Spleen (tissue), 11 donors: ENCODE results near the gene DNAH12. TPM values are rescaled to one million over a fixed set of nuclear protein-coding genes. Genes with fewer than 3 reads are reported as not detected.
A peak's percentile ranks its signal among the peaks of the same experiment; 100 is the strongest.

Source experiments
- DNase-seq: peaks from one replicate; pipeline ENCODE4 v3.0.0-alpha.2; 2020
- H3K27ac ChIP-seq, 8 donors: fragments of 200-600 bp; sonication (generic) in 7 of 8; 1 replicate in 4 of 8; 2 replicates in 4 of 8; pipeline versions ENCODE4 v1.5.0 to v1.8.0; 2016 to 2021; ENCODE audit warnings: inconsistent platforms in 4 of 8, mild to moderate bottlenecking in 4 of 8, moderate library complexity in 1 of 8
- H3K27me3 ChIP-seq, 7 donors: fragments of 200-600 bp; sonication (generic) in 6 of 7; replicated peaks in 1 of 7; 1 replicate in 4 of 7; 2 replicates in 3 of 7; pipeline versions ENCODE4 v1.5.0 to v1.8.0; 2016 to 2021; ENCODE audit warnings: inconsistent platforms in 3 of 7, mild to moderate bottlenecking in 1 of 7
- H3K36me3 ChIP-seq, 6 donors: fragments of 200-600 bp; sonication (generic) in 5 of 6; 1 replicate in 4 of 6; 2 replicates in 2 of 6; pipeline versions ENCODE4 v1.5.0 to v1.8.0; 2016 to 2021; ENCODE audit warnings: inconsistent platforms in 2 of 6
- H3K4me1 ChIP-seq, 6 donors: fragments of 200-600 bp; sonication (generic) in 5 of 6; 1 replicate in 3 of 6; 2 replicates in 3 of 6; pipeline versions ENCODE4 v1.5.0 to v1.8.0; 2016 to 2021; ENCODE audit warnings: inconsistent platforms in 3 of 6
- H3K4me3 ChIP-seq, 8 donors: fragments of 200-600 bp; sonication (generic) in 7 of 8; 1 replicate in 4 of 8; 2 replicates in 4 of 8; pipeline versions ENCODE4 v1.5.0 to v1.8.0; 2016 to 2021; ENCODE audit warnings: inconsistent platforms in 4 of 8, mild to moderate bottlenecking in 4 of 8, moderate library complexity in 2 of 8
- H3K9me3 ChIP-seq, 8 donors: fragments of 200-600 bp; sonication (generic) in 7 of 8; 1 replicate in 4 of 8; 2 replicates in 4 of 8; pipeline versions ENCODE4 v1.5.0 to v1.8.0; 2016 to 2021; ENCODE audit warnings: inconsistent platforms in 4 of 8
- CTCF ChIP-seq, 11 experiments: fragments of 200-600 bp in 7 of 11; fragments of 450-650 bp in 4 of 11; sonication (generic) in 4 of 11; IDR thresholded peaks in 8 of 11; conservative IDR thresholded peaks in 3 of 11; 1 replicate in 7 of 11; 2 replicates in 4 of 11; pipeline versions ENCODE4 v1.4.0 to v1.8.0; 2016 to 2021; ENCODE audit warnings: antibody characterized with exemption in 11 of 11, inconsistent platforms in 4 of 11, mild to moderate bottlenecking in 1 of 11
- POLR2A ChIP-seq, 3 donors: fragments of 450-650 bp; IDR thresholded peaks; one replicate each; pipeline ENCODE4 v1.5.1; 2017; ENCODE audit warnings: antibody characterized with exemption in 3 of 3, mild to moderate bottlenecking in 1 of 3
- POLR2AphosphoS5 ChIP-seq, 3 donors: sonication (generic); formaldehyde crosslinking; IDR thresholded peaks; one replicate each; pipeline ENCODE4 v1.5.1; 2017; ENCODE audit warnings: antibody characterized with exemption in 3 of 3
- WGBS, 5 donors: extraction: QIAGEN DNeasy Blood & Tissue Kit in 3 of 5; methylation state at CpG; one replicate each; pipeline versions ENCODE4 v1.1.5 to v1.1.7; 2013 to 2018; 5-methylcytosine and 5-hydroxymethylcytosine counted together
- intact Hi-C: fragments of 100-400 bp; cut with DNase I; formaldehyde crosslinking; loops from one replicate; pipeline ENCODE4 v1.15.0; 2023; ENCODE audit warnings: low total_unique reads
- polyA plus RNA-seq, 3 donors: library from polyadenylated mRNA; stranded (reverse); fragments of 200-250 nt; gene quantifications; one replicate each; pipeline ENCODE4 v1.2.1, GENCODE V29; 2013
- total RNA-seq, 7 donors: library from RNA; depleted of rRNA in 3 of 7; stranded (reverse); fragments of >200 nt in 3 of 7; fragmentation: NEBNext Ultra II Directional in 4 of 7; extraction: Animal tissue kit (Norgen Biotek cat#: 25700) in 4 of 7; gene quantifications; one replicate each; pipeline versions ENCODE4 v1.1.0 to v1.2.1, GENCODE V29; 2016 to 2021
- donor health status: healthy with polysubstance abuse.
- donor health status: DM: no; HTN: no; CAD: no; lungs with moderate emphysema.
- donor health status: DM: no; HTN: no; CAD: no.
- donor health status: Bipolar disorder and iron deficiency.
- donor health status: healthy.
- donor health status: DM: no; HTN: no; CAD: no.
- donor health status: DM: yes; HTN: yes; CAD: no.

DNAH12 gene
- total and polyA plus RNA-seq, 10 donors = 0.09 to 0.39 (median 0.20) TPM; not detected in 2

DNA sequence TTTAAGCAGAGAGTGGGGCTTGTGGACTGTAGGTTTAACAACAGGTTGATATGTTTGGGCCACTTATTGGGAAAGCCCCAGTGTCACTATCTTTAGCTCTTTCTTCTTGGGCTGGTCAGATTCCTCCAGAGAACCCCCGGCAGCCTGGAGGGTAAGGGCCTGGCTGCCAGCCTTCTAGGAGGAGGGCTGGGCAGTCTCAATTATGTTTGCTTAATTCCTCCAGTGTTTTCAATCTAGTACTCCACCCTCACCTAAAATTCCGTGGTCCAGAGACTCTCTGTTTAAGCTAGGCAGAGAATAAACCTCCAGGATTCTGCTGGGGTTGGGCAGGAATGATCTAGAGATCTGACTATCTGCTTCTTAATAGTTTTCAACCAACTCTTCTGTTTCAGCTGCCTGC is 256.9 kb downstream of the DNAH12 start:
- Histone ChIP-seq H3K27me3 (no peaks in the 10 kb centered on the region), H3K4me1 (no peaks in the 10 kb centered on the region), H3K36me3 (no peaks in the 10 kb centered on the region), H3K4me3 (no peak overlapping the region), H3K27ac (no peak overlapping the region), H3K9me3 (no peaks in the 10 kb centered on the region)
- TF ChIP-seq CTCF (IDR thresholded peaks at IDR 0.05 in 8 of 11, conservative IDR thresholded peaks at IDR 0.05 in 3 of 11) = no peak
- no peak for TF ChIP-seq POLR2A (IDR thresholded peaks at IDR 0.05)
- TF ChIP-seq POLR2AphosphoS5 (IDR thresholded peaks at IDR 0.05) = no peak
- DNase-seq = no peak
- WGBS, 5 donors = 53 to 87% (median 80%) methylated on average over 2 of the region's 2 CpGs
- intact Hi-C loops = no loop called here

- Histone ChIP-seq H3K27me3 (no peaks in the 10 kb centered on the region), H3K4me3 (no peak overlapping the region), H3K4me1 (no peaks in the 10 kb centered on the region), H3K36me3 (no peaks in the 10 kb centered on the region), H3K27ac (no peak overlapping the region), H3K9me3 (peaks cover 0 to 12% (median 2%) of the 10 kb centered on the region in 8 donors)
- DNase-seq = no peak
- peak in 1 of 3 donors; percentile 10 for TF ChIP-seq POLR2AphosphoS5 (IDR thresholded peaks at IDR 0.05)
- TF ChIP-seq CTCF (IDR thresholded peaks at IDR 0.05 in 8 of 11, conservative IDR thresholded peaks at IDR 0.05 in 3 of 11) = no peak
- no peak for TF ChIP-seq POLR2A (IDR thresholded peaks at IDR 0.05)
- 80 to 85% (median 83%) methylated on average over 6 of the region's 6 CpGs for WGBS, 5 donors
- intact Hi-C loops = no loop called here
Observed at GRCh38 chr3:57283334-57283733, 260.8 kb downstream of the DNAH12 start.

DNA sequence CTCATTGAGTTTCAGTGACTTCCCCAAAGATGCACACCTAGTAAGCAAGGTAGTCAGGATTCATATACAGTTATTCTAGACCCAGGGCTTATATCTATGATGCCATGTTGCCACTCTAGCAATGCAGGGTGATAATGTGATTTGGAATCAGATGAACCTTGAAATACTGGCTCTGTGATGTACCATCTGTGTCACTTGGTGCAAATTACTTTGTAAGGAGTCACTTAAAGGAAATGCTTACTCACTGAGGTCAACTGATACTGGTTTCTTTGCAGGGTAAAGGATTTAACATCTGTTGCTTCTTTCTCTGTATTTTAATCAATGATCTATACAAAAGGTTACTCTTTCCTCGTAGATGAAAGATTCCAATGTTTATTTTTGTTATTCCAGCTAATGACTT is 262.4 kb downstream of the DNAH12 start:
- no peak for DNase-seq
- intact Hi-C loops = no loop called here
- H3K9me3 ChIP-seq = peaks cover 0 to 12% (median 2%) of the 10 kb centered on the region in 8 donors
- peaks cover 0 to 2% (median 0%) of the 10 kb centered on the region in 6 donors for H3K36me3 ChIP-seq
- TF ChIP-seq POLR2AphosphoS5 (IDR thresholded peaks at IDR 0.05) (no peak), CTCF (IDR thresholded peaks at IDR 0.05 in 8 of 11, conservative IDR thresholded peaks at IDR 0.05 in 3 of 11) (no peak), POLR2A (IDR thresholded peaks at IDR 0.05) (no peak)
- WGBS, 5 donors = 18 to 30% (median 20%) methylated on average over 1 of the region's 1 CpG
- H3K4me3 ChIP-seq = no peak overlapping the region
- H3K4me1 ChIP-seq = no peaks in the 10 kb centered on the region
- no peak overlapping the region for H3K27ac ChIP-seq
- H3K27me3 ChIP-seq = no peaks in the 10 kb centered on the region

- H3K36me3 ChIP-seq = peaks cover 0 to 18% (median 3%) of the 10 kb centered on the region in 6 donors
- WGBS, 5 donors = 94 to 98% (median 95%) methylated on average over 5 of the region's 5 CpGs
- TF ChIP-seq CTCF (IDR thresholded peaks at IDR 0.05 in 8 of 11, conservative IDR thresholded peaks at IDR 0.05 in 3 of 11) = no peak
- intact Hi-C loops = no loop called here
- H3K27me3 ChIP-seq = no peaks in the 10 kb centered on the region
- no peaks in the 10 kb centered on the region for H3K4me1 ChIP-seq
- DNase-seq = no peak
- no peak overlapping the region for H3K27ac ChIP-seq
- peaks cover 0 to 12% (median 2%) of the 10 kb centered on the region in 8 donors for H3K9me3 ChIP-seq
- no peak overlapping the region for H3K4me3 ChIP-seq
Observed at GRCh38 chr3:57279685-57280084, 264.5 kb downstream of the DNAH12 start.
